Measurements from ENCODE around the gene TRAM1L1.

DNA sequence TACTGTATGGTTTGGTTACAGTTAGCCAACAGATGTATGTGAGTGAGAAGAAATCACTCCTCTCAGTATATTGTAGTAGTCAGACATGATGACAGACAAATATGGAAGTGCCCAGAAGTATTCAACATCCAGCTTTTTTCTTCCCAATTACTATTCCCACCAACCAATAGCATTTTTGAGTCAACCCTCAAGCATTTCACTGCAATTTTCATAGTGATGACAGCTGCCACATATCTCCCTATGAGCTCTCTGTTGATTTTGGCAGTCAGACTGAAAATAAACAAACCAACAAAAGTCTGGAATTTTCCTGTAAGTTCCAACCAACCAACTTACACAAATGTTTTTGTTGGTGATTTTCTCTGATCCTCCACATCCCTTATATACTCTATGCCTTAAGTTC is 8.2 kb upstream of the TRAM1L1 start:
- TF ChIP-seq CTCF (IDR thresholded peaks at IDR 0.05) (no peak), EP300 (IDR thresholded peaks at IDR 0.05; ENCODE audit: borderline replicate concordance in 1 of 2, low read depth in 1 of 2, low read length in 1 of 2) (no peak), USF1 (IDR thresholded peaks at IDR 0.05; ENCODE audit: borderline replicate concordance, low read depth) (no peak), SIN3A (IDR thresholded peaks at IDR 0.05; ENCODE audit: borderline replicate concordance, low read depth, low read length) (no peak), ZBTB33 (IDR thresholded peaks at IDR 0.05; ENCODE audit: borderline replicate concordance, low read depth) (no peak), GABPA (IDR thresholded peaks at IDR 0.05; ENCODE audit: low read depth) (no peak), EZH2phosphoT487 (IDR thresholded peaks at IDR 0.05; ENCODE audit: borderline replicate concordance, low read depth) (no peak), TCF12 (IDR thresholded peaks at IDR 0.05) (no peak)
- TF ChIP-seq, protein P1, sequence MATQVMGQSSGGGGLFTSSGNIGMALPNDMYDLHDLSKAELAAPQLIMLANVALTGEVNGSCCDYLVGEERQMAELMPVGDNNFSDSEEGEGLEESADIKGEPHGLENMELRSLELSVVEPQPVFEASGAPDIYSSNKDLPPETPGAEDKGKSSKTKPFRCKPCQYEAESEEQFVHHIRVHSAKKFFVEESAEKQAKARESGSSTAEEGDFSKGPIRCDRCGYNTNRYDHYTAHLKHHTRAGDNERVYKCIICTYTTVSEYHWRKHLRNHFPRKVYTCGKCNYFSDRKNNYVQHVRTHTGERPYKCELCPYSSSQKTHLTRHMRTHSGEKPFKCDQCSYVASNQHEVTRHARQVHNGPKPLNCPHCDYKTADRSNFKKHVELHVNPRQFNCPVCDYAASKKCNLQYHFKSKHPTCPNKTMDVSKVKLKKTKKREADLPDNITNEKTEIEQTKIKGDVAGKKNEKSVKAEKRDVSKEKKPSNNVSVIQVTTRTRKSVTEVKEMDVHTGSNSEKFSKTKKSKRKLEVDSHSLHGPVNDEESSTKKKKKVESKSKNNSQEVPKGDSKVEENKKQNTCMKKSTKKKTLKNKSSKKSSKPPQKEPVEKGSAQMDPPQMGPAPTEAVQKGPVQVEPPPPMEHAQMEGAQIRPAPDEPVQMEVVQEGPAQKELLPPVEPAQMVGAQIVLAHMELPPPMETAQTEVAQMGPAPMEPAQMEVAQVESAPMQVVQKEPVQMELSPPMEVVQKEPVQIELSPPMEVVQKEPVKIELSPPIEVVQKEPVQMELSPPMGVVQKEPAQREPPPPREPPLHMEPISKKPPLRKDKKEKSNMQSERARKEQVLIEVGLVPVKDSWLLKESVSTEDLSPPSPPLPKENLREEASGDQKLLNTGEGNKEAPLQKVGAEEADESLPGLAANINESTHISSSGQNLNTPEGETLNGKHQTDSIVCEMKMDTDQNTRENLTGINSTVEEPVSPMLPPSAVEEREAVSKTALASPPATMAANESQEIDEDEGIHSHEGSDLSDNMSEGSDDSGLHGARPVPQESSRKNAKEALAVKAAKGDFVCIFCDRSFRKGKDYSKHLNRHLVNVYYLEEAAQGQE (IDR thresholded peaks at IDR 0.05; ENCODE audit: low read depth, low read length), result no peak
- TF ChIP-seq, protein P2, sequence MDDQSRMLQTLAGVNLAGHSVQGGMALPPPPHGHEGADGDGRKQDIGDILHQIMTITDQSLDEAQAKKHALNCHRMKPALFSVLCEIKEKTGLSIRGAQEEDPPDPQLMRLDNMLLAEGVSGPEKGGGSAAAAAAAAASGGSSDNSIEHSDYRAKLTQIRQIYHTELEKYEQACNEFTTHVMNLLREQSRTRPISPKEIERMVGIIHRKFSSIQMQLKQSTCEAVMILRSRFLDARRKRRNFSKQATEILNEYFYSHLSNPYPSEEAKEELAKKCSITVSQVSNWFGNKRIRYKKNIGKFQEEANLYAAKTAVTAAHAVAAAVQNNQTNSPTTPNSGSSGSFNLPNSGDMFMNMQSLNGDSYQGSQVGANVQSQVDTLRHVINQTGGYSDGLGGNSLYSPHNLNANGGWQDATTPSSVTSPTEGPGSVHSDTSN (IDR thresholded peaks at IDR 0.05), result no peak

All from SK-N-SH (cell line).